GM23248 (cell line): ENCODE results near the gene PDE6H.

ENCODE experiments used
- EZH2 ChIP-seq: fragments of 200-600 bp; sonication (generic); IDR thresholded peaks from 2 replicates; pipeline ENCODE4 v1.6.1; 2018; ENCODE audit warnings: antibody characterized with exemption, mild to moderate bottlenecking; ENCODE audit not compliant: insufficient read depth, poor library complexity, severe bottlenecking
- EZH2phosphoT487 ChIP-seq: fragments of 200-600 bp; sonication (generic); IDR thresholded peaks from 2 replicates; pipeline ENCODE4 v1.6.1; 2018; ENCODE audit warnings: antibody characterized with exemption, moderate library complexity, mild to moderate bottlenecking, low read depth; ENCODE audit not compliant: insufficient read depth

- no peak for TF ChIP-seq EZH2
- no peak for TF ChIP-seq EZH2phosphoT487
These were observed 20.4 kb upstream of the PDE6H start for GRCh38 chr12:14952299-14952921.
